Renal cortical epithelial cell (primary cell): ENCODE results near the gene NRAS. TPM values are rescaled to one million over a fixed set of nuclear protein-coding genes. Genes with fewer than 3 reads are reported as not detected.

ENCODE experiments used
- DNase-seq: peaks from one replicate; pipeline ENCODE4 v3.0.0-alpha.2; 2011; ENCODE audit warnings: low read depth
- total RNA-seq: library from RNA; depleted of rRNA; stranded (reverse); fragments of >200 nt; gene quantifications from 2 replicates; pipeline ENCODE4 v1.2.3, GENCODE V29; 2014

Gene NRAS
- total RNA-seq, 1 donor from 2014 or later, result 81.6 TPM

DNA sequence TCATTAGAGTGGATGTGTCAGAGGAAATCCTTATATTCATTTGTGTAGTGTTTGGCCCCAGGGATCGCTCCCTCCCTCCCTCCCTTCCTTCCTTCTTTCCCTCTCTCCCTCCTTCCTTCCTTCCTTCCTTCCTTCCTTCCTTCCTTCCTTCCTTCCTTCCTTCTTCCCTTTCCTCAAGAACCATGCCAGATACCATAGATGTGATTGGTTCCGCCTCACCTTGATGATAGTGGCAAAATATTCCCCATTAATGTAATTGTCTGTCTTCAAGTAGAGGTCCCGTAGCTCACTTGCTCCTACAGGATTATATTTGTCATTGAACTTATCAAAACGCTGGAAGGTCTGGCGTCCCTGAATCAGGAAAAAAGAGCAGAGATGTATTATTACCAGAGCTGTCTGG, 38.9 kb downstream of the NRAS start:
- DNase-seq, result no peak

DNA sequence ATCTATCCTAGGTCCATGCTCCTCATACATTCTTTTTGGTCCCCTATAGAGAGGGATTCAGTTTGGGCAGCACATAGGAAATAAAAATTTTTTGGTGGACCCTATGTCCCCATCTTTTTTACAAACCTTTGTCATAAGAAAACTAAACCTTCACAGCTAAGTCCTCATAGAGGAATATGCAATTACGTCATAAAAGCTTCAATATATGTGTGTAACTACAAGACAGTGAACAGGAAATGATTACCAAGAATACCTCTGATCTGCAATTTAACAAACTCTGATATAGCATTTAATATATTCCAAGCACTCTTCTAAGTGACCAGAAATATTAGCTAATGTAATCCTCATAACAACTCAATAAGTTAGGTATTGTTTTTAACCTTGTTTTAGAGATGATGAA, 40.5 kb downstream of the NRAS start:
- DNase-seq, result no peak

DNA sequence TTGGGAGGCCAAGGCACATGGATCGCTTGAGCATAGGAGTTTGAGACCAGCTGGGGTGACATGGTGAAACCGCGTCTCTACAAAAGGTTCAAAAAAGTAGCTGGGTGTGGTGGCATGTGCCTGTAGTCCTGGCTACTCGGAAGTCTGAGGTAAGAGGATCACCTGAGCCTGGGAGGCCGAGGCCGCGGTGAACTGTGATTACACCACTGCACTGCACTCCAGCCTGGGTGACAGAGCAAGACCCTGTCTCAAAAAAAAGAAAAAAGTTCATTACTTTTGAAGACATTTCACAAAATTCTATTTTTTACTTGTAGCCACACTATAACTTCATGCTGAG, 44.7 kb downstream of the NRAS start:
- DNase-seq, result no peak

DNA sequence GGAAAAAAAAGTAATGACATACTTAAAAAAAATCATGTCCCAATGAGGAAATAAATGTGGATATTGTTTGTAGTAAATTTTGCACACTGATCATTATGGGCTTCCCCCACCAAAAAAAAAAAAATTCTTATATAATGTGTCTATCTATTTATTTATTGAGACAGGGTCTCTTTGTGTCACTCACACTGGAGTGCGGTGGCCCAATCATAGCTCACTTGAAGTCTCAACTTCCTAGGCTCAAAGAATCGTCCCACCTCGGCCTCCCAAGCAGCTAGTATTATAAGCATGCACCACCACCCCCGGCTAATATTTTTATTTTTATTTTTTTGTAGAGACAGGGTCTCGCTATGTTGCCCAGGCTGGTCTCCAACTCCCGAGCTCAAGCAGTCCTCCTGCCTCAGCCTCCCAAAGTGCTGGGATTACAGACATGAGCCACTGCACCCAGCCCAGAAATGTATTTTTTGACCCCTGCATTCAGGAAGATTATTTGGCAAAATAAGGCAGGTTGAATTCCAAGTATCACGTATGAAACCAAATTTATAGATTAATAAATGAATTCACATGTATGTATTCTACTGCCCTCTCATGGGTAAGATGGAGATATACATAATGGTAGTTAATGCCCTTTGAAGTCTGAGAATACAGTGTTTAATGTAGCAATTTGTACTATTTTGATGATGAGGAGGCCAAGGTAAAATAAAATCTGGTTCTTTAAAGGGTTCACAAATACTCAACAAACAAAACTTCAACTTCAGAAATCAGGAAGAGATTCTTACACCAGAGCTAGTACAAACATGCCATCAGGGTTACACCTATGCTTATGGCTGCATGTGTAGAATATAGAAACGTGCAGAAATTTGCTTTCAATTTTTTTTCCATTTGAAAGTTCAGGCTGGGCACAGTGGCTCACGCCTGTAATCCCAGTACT, 45.3 kb downstream of the NRAS start:
- DNase-seq, result peak; percentile 26

DNA sequence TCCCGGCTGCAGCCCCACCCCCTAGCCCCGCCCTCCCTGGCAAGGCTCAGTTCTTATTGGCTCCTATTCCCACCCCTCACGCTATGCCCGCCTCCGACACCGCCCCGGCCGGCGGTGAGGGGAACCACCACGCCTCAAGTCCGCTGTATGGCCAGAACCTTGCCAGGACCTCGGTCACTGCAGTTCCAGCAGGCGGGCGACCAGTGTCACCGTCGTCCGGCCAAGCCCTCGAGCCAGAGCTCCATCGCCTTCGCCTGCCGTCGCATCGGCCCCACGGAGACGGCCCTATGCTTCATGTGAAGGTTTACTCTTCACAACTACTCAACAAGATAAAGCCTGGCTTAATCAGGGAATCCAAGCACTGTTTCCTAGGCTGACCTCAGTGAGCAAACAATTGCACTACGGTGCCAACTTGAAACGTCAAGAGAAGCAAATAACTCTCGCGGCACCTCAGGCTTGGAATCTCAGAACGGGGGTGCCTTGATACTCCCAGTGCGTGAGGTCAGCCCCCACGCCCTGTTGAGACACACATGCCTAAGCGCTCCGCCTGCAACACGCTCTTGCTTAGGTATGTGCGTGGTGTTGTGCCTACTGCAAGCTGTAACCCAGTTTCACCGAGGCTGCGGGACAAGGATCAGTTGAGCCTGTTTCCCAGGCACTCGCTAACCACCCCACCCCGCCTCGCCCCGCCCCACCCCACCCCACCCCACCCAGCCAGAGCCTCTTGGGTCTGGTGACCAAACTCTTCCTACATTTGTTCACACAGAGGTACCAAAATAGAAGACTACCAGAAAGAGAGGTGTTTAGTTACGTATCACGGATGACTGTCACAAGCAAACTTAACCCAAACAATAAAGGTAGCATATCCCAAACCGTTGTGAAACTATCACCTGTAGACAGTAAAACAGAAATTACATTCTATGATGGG, 46.2 kb downstream of the NRAS start:
- DNase-seq, result peak; percentile 75

DNA sequence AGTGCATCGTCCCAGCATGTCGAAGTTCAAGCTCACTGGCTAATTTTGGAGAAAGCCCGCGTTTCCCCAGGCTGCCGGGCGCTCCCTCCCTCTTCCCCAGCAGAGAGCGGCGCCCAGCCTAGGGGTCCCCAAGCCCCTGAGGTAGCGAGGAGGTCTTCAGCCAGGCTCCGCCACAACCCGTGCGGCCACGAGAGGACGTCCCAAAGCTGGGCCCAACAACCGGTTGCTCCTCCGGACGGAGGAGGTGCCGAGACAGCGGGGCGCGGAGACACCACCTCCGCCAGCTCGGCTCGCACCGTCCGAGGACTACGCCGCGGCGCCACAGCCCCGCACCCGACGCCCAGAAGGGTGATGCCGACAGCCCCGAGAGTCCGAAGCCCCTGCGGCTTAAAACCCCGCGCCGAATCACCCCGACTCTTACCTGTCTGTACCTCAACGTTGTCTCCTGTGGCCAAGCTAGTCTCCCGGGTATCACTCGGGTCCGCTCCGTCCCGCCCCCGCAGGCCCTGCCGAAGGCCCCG, 46.9 kb downstream of the NRAS start, which contains the start of gene DENND2C:
TSS of gene DENND2C (minus strand) at position 488 of the 521 bp plus-strand sequence. CDS start 44,065 bp downstream, outside the sequence.
- no peak for DNase-seq

DNA sequence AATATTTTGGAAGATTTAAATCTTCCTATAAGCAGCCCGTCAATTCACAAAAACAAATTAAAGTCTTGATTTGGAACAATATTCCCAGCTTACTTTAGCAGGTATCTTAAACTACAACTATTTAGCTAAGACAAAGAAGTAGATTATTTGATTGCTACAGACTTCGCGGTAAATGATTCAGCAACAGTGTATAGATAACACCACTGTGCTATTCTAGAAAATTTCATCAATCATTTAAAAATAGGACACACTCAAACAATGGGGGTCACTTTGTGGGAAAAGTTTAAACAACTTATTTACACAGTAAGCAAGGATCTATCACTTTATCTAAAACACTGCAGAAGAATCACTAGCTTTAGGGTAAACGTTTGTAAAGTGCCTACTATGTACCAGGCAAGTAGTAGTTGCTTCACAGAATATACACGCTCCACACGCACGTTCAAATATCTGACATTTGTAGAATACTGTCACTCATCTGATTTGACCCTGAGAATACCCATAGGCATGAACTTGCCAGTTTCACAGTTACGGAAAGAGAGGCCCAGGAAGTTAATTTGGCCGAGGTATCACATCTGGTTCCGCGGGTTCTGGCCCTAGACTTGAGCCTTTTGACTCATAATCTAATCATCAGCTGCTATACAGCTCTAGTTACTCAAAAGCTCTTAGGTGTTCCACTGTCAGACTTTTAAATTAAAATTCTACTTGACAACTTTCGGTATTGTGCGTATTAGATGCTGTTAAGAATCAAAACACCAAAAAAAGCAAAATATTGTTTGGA, 47.6 kb downstream of the NRAS start:
- DNase-seq, result peak; percentile 25

DNA sequence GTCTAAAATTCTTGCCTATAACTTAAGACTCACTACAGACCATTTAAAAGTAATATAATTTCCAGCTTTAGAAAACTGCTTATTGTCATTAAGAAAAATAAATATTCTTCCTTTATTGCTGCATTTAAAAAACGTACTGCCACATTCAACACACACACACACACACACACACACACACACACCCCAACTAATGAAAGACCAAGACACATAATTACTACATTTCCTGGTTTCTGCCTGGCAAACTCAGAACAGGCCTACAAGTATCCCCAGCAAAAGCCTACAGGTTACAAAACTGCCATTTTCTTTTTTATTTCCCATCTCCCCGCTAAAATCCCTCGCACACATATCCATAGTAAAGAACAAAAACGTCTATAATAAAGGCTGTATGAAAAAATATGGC, 48.2 kb downstream of the NRAS start:
- no peak for DNase-seq

DNA sequence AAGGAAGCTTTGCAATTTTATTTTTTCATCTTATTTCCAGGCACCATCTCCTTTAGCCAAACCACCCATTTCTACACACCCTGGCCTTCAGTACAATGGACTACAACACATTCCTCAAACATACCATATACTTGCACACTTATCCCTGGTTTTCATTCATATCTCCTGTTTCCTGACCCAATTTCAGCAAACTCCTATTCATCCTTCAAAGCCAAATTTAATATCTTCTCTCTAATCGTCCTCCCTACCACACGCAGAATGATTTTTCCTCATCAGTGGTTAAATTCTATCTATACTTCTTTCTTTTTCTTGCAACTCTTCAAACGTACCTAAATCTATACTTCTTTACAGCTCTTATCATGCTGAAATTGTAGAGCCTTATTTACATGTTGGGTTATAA, 49.6 kb downstream of the NRAS start:
- DNase-seq, result no peak

DNA sequence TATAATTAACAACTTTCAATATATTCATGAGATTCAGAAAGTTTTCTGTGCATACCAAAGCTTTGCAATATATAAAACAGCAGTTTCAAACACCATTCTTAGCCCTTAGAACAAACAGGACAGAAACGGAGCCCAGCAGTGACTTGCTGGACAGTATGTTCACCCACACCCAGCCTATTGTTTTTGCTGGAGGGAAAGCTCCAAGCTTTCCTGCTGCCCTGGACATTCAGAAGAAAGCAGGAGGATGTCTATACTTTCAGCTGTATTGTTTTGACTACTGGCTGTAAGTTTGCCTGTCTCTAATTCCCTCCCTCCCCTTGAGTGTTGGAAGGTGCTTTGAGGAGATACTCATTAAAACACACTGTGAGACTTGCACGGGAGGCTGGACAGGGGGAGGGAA, 56.3 kb downstream of the NRAS start:
- DNase-seq, result no peak

Other genes with a start within 250 kb of the NRAS start
- gene TRIM33, start 205.6 kb downstream of the NRAS start, total RNA-seq, result 24.1 and 47.2 TPM in 2 replicates
- gene BCAS2, start 135.2 kb downstream of the NRAS start, total RNA-seq, result 57.8 and 72.8 TPM in 2 replicates
- 1.5 and 2.8 TPM in 2 replicates for gene DENND2C, start 46.7 kb downstream of the NRAS start, total RNA-seq
- gene AMPD1, start 21.2 kb downstream of the NRAS start, total RNA-seq, result not detected in 2 replicates
- 755 and 829 TPM in 2 replicates for gene CSDE1, start 41.2 kb upstream of the NRAS start, total RNA-seq
- 65.8 and 85.7 TPM in 2 replicates for gene SIKE1, start 63.9 kb upstream of the NRAS start, total RNA-seq
- not detected in 2 replicates for gene SYCP1, start 138.1 kb upstream of the NRAS start, total RNA-seq